ENCODE data around the gene MIX23. TPM values are rescaled to one million over a fixed set of nuclear protein-coding genes. Genes with fewer than 3 reads are reported as not detected.

Gene MIX23
- total RNA-seq, 1 donor from 2014 or later: 13.8 TPM

Small RNAs within 50 kb of the gene (small RNA-seq; reads per million reads assigned to genes)
- not detected for gene AC083798.1 (ENCODE audit: low replicate concordance)

Other genes starting within 250 kb of the MIX23 start
- gene CASR, start 199.6 kb downstream of the MIX23 start, total RNA-seq: not detected
- not detected for gene CSTA, start 58.0 kb downstream of the MIX23 start, total RNA-seq
- gene FAM162A, start 951 bp upstream of the MIX23 start, total RNA-seq: 5.7 TPM
- 7.6 TPM for gene WDR5B, start 32.8 kb upstream of the MIX23 start, total RNA-seq
- gene KPNA1, start 131.7 kb upstream of the MIX23 start, total RNA-seq: 43.5 TPM
- 3.0 TPM for gene PARP9, start 181.1 kb upstream of the MIX23 start, total RNA-seq
- gene DTX3L, start 181.1 kb upstream of the MIX23 start, total RNA-seq: 3.4 TPM
- 0.49 TPM for gene PARP15, start 194.4 kb upstream of the MIX23 start, total RNA-seq